Suprapubic skin (tissue), 4 donors: Measurements from ENCODE around the gene RPN2. TPM values are rescaled to one million over a fixed set of nuclear protein-coding genes. Genes with fewer than 3 reads are reported as not detected.

Source experiments
- DNase-seq, 2 donors: peaks; one replicate each; pipeline ENCODE4 v3.0.0-alpha.2; 2019; ENCODE audit warnings: low spot score in 2 of 2
- H3K27ac ChIP-seq: fragments of 200-600 bp; sonication (generic); one replicate; pipeline ENCODE4 v1.5.1; 2019
- H3K27me3 ChIP-seq: fragments of 200-600 bp; sonication (generic); one replicate; pipeline ENCODE4 v1.5.1; 2019
- H3K36me3 ChIP-seq: fragments of 200-600 bp; sonication (generic); one replicate; pipeline ENCODE4 v1.5.1; 2019
- H3K4me1 ChIP-seq: fragments of 200-600 bp; sonication (generic); one replicate; pipeline ENCODE4 v1.5.1; 2019
- H3K4me3 ChIP-seq: fragments of 200-600 bp; sonication (generic); one replicate; pipeline ENCODE4 v1.5.1; 2019; ENCODE audit warnings: mild to moderate bottlenecking
- H3K9me3 ChIP-seq: fragments of 200-600 bp; sonication (generic); one replicate; pipeline ENCODE4 v1.5.1; 2019
- EP300 ChIP-seq: sonication (generic); formaldehyde crosslinking; IDR thresholded peaks from one replicate; pipeline ENCODE4 v1.6.1; 2017; ENCODE audit warnings: antibody characterized with exemption
- POLR2A ChIP-seq, 2 donors: fragments of 450-650 bp; IDR thresholded peaks; one replicate each; pipeline ENCODE4 v1.6.1; 2017; ENCODE audit warnings: antibody characterized with exemption in 2 of 2, mild to moderate bottlenecking in 2 of 2, moderate library complexity in 2 of 2
- POLR2AphosphoS5 ChIP-seq, 3 donors: sonication (generic); formaldehyde crosslinking; IDR thresholded peaks; one replicate each; pipeline ENCODE4 v1.6.1; 2017; ENCODE audit warnings: antibody characterized with exemption in 3 of 3
- WGBS: methylation state at CpG from one replicate; pipeline ENCODE4 v1.1.5; 2018; 5-methylcytosine and 5-hydroxymethylcytosine counted together
- total RNA-seq, 4 donors: library from RNA; depleted of rRNA; stranded (reverse); fragments of >200 nt; gene quantifications; one replicate each; pipeline ENCODE4 v1.1.0, GENCODE V29; 2016
- TF ChIP-seq, protein P1 (sequence below), 2 donors: fragments of 200-600 bp in 1 of 2; fragments of 450-650 bp in 1 of 2; sonication (generic) in 1 of 2; IDR thresholded peaks; one replicate each; pipeline ENCODE4 v1.5.1; 2016 to 2019; ENCODE audit warnings: antibody characterized with exemption in 2 of 2, mild to moderate bottlenecking in 1 of 2, moderate library complexity in 1 of 2

RPN2 gene
- total RNA-seq, 4 donors from 2014 or later, result 71.9 to 138 (median 132) TPM

DNA sequence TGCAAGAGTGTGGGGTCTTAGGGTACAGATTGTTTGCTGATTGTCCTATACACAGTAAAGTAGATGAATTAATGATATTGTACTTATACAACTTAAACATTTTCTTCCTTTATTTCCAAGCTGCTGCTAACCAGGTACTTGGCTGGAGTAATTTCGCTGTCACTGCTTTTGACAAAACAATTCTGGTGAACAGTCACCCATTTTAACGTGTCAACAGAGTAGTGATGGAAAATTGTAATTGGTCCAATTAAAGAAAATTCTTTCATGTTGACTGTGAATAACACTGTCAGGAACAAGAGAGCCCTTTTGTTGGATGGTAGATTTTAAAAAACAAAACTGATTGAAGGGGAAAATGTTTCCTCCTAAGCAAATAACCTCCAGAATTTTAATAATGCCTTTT is 26.7 kb downstream of the RPN2 start:
- Histone ChIP-seq H3K36me3 (peaks cover 71% of the 10 kb centered on the region), H3K27ac (no peak overlapping the region), H3K4me3 (no peak overlapping the region), H3K27me3 (no peaks in the 10 kb centered on the region), H3K4me1 (peaks cover 9% of the 10 kb centered on the region), H3K9me3 (no peaks in the 10 kb centered on the region)
- 63% methylated on average over 2 of the region's 2 CpGs for WGBS
- no peak for DNase-seq
- TF ChIP-seq, protein P1, sequence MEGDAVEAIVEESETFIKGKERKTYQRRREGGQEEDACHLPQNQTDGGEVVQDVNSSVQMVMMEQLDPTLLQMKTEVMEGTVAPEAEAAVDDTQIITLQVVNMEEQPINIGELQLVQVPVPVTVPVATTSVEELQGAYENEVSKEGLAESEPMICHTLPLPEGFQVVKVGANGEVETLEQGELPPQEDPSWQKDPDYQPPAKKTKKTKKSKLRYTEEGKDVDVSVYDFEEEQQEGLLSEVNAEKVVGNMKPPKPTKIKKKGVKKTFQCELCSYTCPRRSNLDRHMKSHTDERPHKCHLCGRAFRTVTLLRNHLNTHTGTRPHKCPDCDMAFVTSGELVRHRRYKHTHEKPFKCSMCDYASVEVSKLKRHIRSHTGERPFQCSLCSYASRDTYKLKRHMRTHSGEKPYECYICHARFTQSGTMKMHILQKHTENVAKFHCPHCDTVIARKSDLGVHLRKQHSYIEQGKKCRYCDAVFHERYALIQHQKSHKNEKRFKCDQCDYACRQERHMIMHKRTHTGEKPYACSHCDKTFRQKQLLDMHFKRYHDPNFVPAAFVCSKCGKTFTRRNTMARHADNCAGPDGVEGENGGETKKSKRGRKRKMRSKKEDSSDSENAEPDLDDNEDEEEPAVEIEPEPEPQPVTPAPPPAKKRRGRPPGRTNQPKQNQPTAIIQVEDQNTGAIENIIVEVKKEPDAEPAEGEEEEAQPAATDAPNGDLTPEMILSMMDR (IDR thresholded peaks at IDR 0.05), result no peak
- TF ChIP-seq POLR2AphosphoS5 (IDR thresholded peaks at IDR 0.05) (no peak), EP300 (no peak), POLR2A (IDR thresholded peaks at IDR 0.05) (no peak)

DNA sequence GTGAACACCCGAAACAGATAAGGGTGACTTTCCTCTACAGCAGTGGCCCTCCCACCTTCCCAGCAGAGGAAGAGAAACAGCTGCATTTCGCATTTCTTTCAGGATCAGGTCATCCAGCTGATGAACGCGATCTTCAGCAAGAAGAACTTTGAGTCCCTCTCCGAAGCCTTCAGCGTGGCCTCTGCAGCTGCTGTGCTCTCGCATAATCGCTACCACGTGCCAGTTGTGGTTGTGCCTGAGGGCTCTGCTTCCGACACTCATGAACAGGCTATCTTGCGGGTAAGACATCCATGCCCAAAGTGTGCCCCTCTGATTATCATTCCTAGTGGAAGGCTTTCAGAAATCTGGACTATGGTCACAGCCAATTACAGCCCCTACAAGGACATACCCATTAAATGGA is 28.0 kb downstream of the RPN2 start:
- TF ChIP-seq, protein P1 (IDR thresholded peaks at IDR 0.05), result no peak
- TF ChIP-seq POLR2AphosphoS5 (IDR thresholded peaks at IDR 0.05), result no peak
- no peak for TF ChIP-seq POLR2A (IDR thresholded peaks at IDR 0.05)
- no peak for TF ChIP-seq EP300
- peaks cover 82% of the 10 kb centered on the region for H3K36me3 ChIP-seq
- 88% methylated on average over 9 of the region's 11 CpGs for WGBS
- no peak overlapping the region for H3K4me3 ChIP-seq
- H3K27ac ChIP-seq, result no peak overlapping the region
- DNase-seq, result no peak
- peaks cover 4% of the 10 kb centered on the region for H3K4me1 ChIP-seq
- H3K27me3 ChIP-seq, result no peaks in the 10 kb centered on the region
- no peaks in the 10 kb centered on the region for H3K9me3 ChIP-seq

DNA sequence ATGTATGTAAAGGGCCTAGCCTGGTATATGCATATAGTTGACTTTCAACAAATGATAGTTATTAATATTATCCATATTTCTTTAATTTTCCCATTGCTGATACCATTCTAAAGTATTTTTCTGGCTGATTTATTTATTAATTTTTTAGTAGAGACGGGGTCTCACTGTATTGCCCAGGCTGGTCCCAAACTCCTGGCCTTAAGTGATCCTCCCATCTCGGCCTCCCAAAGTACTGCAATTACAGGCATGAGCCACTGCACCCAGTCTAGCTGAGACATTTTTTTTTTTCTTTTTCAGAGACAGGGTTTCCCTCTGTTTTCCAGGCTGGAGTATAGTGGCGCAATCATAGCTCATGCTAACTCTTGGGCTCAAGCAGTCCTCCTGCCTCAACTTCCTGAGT is 30.1 kb downstream of the RPN2 start:
- no peaks in the 10 kb centered on the region for H3K9me3 ChIP-seq
- H3K4me3 ChIP-seq, result no peak overlapping the region
- TF ChIP-seq EP300 (no peak), POLR2AphosphoS5 (IDR thresholded peaks at IDR 0.05) (no peak), POLR2A (IDR thresholded peaks at IDR 0.05) (no peak)
- TF ChIP-seq, protein P1 (IDR thresholded peaks at IDR 0.05), result no peak
- H3K4me1 ChIP-seq, result no peaks in the 10 kb centered on the region
- 97% methylated on average over 3 of the region's 3 CpGs for WGBS
- no peaks in the 10 kb centered on the region for H3K27me3 ChIP-seq
- DNase-seq, result no peak
- H3K36me3 ChIP-seq, result peaks cover 95% of the 10 kb centered on the region
- H3K27ac ChIP-seq, result no peak overlapping the region

DNA sequence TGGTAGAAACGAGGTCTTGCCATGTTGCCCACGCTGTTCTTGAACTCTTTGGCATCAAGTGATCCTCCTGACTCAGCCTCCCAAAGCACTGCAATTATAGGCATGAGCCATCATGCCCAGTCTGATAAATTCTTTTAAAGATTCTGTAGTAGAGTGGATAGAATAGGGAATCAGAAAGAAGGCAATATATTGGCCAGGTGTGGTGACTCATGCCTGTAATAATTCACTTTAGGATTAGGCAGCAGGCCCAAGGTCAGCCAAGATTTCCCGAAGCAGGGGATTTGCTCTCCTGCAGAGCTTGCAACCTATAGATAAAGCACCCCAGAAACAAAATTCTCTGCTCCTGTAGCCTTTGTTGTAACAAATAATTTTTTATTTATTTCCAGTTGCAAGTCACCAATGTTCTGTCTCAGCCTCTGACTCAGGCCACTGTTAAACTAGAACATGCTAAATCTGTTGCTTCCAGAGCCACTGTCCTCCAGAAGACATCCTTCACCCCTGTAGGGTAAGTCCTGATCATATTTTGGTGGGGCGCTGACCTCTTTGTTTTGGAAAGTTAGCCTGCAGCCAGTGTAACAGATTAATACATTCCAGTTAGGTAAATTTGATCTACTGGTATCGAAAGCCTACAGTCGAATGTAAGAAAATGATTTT is 30.7 kb downstream of the RPN2 start:
- H3K36me3 ChIP-seq, result peaks cover 95% of the 10 kb centered on the region
- TF ChIP-seq, protein P1 (IDR thresholded peaks at IDR 0.05), result no peak
- TF ChIP-seq POLR2AphosphoS5 (IDR thresholded peaks at IDR 0.05) (no peak), EP300 (no peak), POLR2A (IDR thresholded peaks at IDR 0.05) (no peak)
- WGBS, result 81% methylated on average over 6 of the region's 6 CpGs
- no peaks in the 10 kb centered on the region for H3K27me3 ChIP-seq
- H3K27ac ChIP-seq, result no peak overlapping the region
- no peak for DNase-seq
- no peaks in the 10 kb centered on the region for H3K9me3 ChIP-seq
- H3K4me3 ChIP-seq, result no peak overlapping the region
- no peaks in the 10 kb centered on the region for H3K4me1 ChIP-seq

DNA sequence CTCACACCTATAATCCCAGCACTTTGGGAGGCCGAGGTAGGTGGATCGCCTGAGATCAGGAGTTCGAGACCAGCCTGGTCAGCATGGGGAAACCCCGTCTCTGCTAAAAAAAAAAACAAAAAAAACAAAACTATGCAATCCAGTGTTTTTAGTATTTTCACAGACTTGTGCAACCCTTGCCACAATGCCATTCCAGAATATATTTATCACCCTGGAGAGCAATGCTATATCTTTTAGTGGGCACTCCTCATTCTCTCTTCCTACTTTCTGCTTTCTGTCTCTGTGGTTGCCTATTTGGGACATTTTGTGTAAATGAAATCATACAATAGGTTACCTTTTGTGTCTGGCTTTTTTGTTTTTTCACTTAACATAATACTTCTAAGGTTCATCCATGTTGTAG is 39.3 kb downstream of the RPN2 start:
- H3K4me1 ChIP-seq, result peaks cover 4% of the 10 kb centered on the region
- no peaks in the 10 kb centered on the region for H3K9me3 ChIP-seq
- no peak for DNase-seq
- WGBS, result 99% methylated on average over 4 of the region's 4 CpGs
- no peak for TF ChIP-seq EP300
- no peak for TF ChIP-seq POLR2AphosphoS5 (IDR thresholded peaks at IDR 0.05)
- TF ChIP-seq, protein P1 (IDR thresholded peaks at IDR 0.05), result no peak
- no peak for TF ChIP-seq POLR2A (IDR thresholded peaks at IDR 0.05)
- H3K4me3 ChIP-seq, result no peak overlapping the region
- H3K36me3 ChIP-seq, result peaks cover 52% of the 10 kb centered on the region
- no peaks in the 10 kb centered on the region for H3K27me3 ChIP-seq
- H3K27ac ChIP-seq, result no peak overlapping the region
